Esophagus squamous epithelium (tissue), 5 donors: Measurements from ENCODE around the gene GOLGA2. TPM values are rescaled to one million over a fixed set of nuclear protein-coding genes. Genes with fewer than 3 reads are reported as not detected.

Experiments used
- DNase-seq: peaks from one replicate; lab custom pipeline; 2025; lab: John Stamatoyannopoulos, UW
- H3K27ac ChIP-seq, 4 donors: fragments of 200-600 bp; sonication (generic); one replicate each; pipeline ENCODE4 v1.5.1; 2016 to 2019; ENCODE audit warnings: mild to moderate bottlenecking in 1 of 4
- H3K27me3 ChIP-seq, 4 donors: fragments of 200-600 bp; sonication (generic); 1 replicate in 3 of 4; 2 replicates in 1 of 4; pipeline versions ENCODE4 v1.5.1 to v1.6.0; 2017 to 2021; ENCODE audit warnings: antibody characterized with exemption in 1 of 4
- H3K36me3 ChIP-seq, 3 donors: fragments of 200-600 bp; sonication (generic); one replicate each; pipeline ENCODE4 v1.5.1; 2016 to 2019
- H3K4me1 ChIP-seq, 3 donors: fragments of 200-600 bp; sonication (generic); one replicate each; pipeline ENCODE4 v1.5.1; 2017 to 2019
- H3K4me3 ChIP-seq, 4 donors: fragments of 200-600 bp; sonication (generic); 1 replicate in 3 of 4; 2 replicates in 1 of 4; pipeline ENCODE4 v1.5.1; 2016 to 2019; ENCODE audit warnings: mild to moderate bottlenecking in 2 of 4, moderate library complexity in 1 of 4
- H3K9me3 ChIP-seq, 3 donors: fragments of 200-600 bp; sonication (generic); one replicate each; pipeline ENCODE4 v1.5.1; 2016 to 2019
- POLR2A ChIP-seq, 4 donors: fragments of 450-650 bp; IDR thresholded peaks; one replicate each; pipeline ENCODE4 v1.6.1; 2017; ENCODE audit warnings: antibody characterized with exemption in 4 of 4, mild to moderate bottlenecking in 4 of 4, moderate library complexity in 3 of 4
- whole genome bisulfite sequencing, 2 donors: methylation state at CpG; one replicate each; pipeline ENCODE4 v1.1.5; 2018; 5-methylcytosine and 5-hydroxymethylcytosine counted together
- intact Hi-C: fragments of 100-400 bp; cut with DNase I; formaldehyde crosslinking; loops from one replicate; pipeline ENCODE4 v1.15.0; 2022
- total RNA-seq, 4 donors: library from RNA; depleted of rRNA; stranded (reverse); fragments of >200 nt; gene quantifications; one replicate each; pipeline ENCODE4 v1.1.0, GENCODE V29; 2016
- TF ChIP-seq, protein P1 (sequence below), 6 experiments: fragments of 450-650 bp in 4 of 6; fragments of 200-600 bp in 2 of 6; sonication (generic) in 2 of 6; IDR thresholded peaks; one replicate each; pipeline ENCODE4 v1.5.1; 2016 to 2019; ENCODE audit warnings: antibody characterized with exemption in 6 of 6, mild to moderate bottlenecking in 4 of 6, moderate library complexity in 4 of 6
- donor health status: DM: yes; HTN: yes; CAD: no.

The GOLGA2 gene
- total RNA-seq, 4 donors from 2014 or later: 76.1 to 92.0 (median 89.2) TPM

DNA sequence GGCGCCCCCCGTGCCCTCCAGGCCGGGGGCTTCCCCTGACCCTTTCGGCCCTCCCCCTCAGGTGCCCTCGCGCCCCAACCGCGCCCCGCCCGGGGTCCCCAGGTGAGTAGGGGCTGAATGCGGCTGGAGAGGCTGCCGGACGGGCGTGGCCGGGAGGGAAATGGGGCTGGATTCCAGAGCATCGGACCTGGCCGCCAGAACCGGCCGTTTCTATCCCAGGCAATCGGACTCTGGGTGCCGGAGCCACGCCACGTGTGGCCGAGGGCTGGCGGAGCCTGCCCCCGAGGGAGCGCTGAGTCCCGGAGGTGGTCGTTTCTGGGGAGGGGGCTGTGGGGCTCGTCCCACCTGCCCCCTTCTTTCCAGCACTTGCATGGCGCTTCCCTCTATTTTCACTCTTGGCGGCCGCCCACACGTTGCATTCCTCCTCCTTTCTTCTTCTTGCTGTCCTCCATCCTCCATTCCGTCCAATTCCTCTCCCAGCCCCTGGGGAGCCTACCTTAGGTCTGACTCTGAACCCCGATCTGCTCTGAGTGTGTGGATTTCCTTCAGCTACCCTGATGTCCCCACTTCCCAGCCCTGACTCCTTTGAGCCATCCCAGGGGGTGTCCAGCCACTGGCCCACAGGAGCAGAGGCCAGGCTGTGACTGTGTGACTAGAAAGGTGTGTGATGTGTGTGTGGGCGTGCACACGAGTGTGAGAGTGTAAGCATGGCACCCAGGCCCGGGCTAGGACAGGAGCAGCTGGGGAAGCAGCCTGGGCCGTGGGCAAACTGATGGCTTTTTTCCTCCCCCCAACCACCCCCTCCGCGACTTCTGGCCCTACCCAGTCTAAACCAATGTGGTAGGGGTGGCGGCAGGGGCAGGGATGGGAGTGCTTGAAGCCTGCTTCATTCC, 24.7 kb downstream of the GOLGA2 start:
- Histone ChIP-seq H3K27ac (peak overlapping the region; percentile 18 to 68 (median 48)), H3K9me3 (no peaks in the 10 kb centered on the region), H3K4me1 (peaks cover 11 to 51% (median 14%) of the 10 kb centered on the region in 3 donors), H3K36me3 (peaks cover 0 to 7% (median 0%) of the 10 kb centered on the region in 3 donors), H3K27me3 (no peaks in the 10 kb centered on the region), H3K4me3 (peak overlapping the region; percentile 46 to 67 (median 56))
- intact Hi-C loops: no loop called here
- TF ChIP-seq, protein P1, sequence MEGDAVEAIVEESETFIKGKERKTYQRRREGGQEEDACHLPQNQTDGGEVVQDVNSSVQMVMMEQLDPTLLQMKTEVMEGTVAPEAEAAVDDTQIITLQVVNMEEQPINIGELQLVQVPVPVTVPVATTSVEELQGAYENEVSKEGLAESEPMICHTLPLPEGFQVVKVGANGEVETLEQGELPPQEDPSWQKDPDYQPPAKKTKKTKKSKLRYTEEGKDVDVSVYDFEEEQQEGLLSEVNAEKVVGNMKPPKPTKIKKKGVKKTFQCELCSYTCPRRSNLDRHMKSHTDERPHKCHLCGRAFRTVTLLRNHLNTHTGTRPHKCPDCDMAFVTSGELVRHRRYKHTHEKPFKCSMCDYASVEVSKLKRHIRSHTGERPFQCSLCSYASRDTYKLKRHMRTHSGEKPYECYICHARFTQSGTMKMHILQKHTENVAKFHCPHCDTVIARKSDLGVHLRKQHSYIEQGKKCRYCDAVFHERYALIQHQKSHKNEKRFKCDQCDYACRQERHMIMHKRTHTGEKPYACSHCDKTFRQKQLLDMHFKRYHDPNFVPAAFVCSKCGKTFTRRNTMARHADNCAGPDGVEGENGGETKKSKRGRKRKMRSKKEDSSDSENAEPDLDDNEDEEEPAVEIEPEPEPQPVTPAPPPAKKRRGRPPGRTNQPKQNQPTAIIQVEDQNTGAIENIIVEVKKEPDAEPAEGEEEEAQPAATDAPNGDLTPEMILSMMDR (IDR thresholded peaks at IDR 0.05): no peak
- no peak for TF ChIP-seq POLR2A (IDR thresholded peaks at IDR 0.05)
- DNase-seq: no peak
- 20 to 27% methylated on average over 16 to 18 of the region's 43 CpGs for WGBS, 2 donors

GRCh38 chr9:128249908-128250838, 25.6 kb downstream of the GOLGA2 start:
- peaks cover 19 to 60% (median 22%) of the 10 kb centered on the region in 3 donors for H3K4me1 ChIP-seq

DNA sequence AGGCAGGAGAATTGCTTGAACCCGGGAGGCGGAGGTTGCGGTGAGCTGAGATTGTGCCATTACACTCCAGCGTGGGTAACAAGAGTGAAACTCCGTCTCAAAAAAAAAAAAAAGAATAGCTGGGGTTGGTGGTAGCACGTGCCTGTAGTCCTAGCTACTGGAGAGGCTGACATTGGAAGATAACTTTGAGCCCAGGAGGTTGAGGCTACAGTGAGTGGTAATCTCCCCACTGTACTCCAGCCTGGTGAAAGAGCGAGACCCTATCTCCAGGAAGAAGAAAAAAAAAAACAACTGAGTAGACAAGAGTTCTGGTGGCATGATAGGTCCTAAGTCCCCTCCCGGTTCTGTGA, 26.3 kb downstream of the GOLGA2 start:
- Histone ChIP-seq H3K27me3 (peaks cover 0 to 8% (median 0%) of the 10 kb centered on the region in 4 donors), H3K36me3 (no peaks in the 10 kb centered on the region), H3K4me1 (peaks cover 21 to 66% (median 26%) of the 10 kb centered on the region in 3 donors), H3K27ac (peak overlapping the region in 1 of 4 donors; percentile 68), H3K4me3 (no peak overlapping the region), H3K9me3 (no peaks in the 10 kb centered on the region)
- intact Hi-C loops: no loop called here
- WGBS, 2 donors: 76 to 79% methylated on average over 8 of the region's 8 CpGs
- no peak for DNase-seq
- no peak for TF ChIP-seq POLR2A (IDR thresholded peaks at IDR 0.05)
- TF ChIP-seq, protein P1 (IDR thresholded peaks at IDR 0.05): no peak

More at GRCh38 chr9:128249908-128250838, 25.6 kb downstream of the GOLGA2 start:
- peaks cover 0 to 2% (median 0%) of the 10 kb centered on the region in 4 donors for H3K27me3 ChIP-seq
- peak overlapping the region; percentile 18 to 68 (median 48) for H3K27ac ChIP-seq
- TF ChIP-seq, protein P1 (IDR thresholded peaks at IDR 0.05): no peak
- TF ChIP-seq POLR2A (IDR thresholded peaks at IDR 0.05): no peak
- intact Hi-C loops: no loop called here
- peak; percentile 49 for DNase-seq
- 17 to 40% methylated on average over 15 to 17 of the region's 81 CpGs for WGBS, 2 donors
- H3K36me3 ChIP-seq: no peaks in the 10 kb centered on the region
- H3K4me3 ChIP-seq: peak overlapping the region; percentile 46 to 67 (median 56)
- no peaks in the 10 kb centered on the region for H3K9me3 ChIP-seq

DNA sequence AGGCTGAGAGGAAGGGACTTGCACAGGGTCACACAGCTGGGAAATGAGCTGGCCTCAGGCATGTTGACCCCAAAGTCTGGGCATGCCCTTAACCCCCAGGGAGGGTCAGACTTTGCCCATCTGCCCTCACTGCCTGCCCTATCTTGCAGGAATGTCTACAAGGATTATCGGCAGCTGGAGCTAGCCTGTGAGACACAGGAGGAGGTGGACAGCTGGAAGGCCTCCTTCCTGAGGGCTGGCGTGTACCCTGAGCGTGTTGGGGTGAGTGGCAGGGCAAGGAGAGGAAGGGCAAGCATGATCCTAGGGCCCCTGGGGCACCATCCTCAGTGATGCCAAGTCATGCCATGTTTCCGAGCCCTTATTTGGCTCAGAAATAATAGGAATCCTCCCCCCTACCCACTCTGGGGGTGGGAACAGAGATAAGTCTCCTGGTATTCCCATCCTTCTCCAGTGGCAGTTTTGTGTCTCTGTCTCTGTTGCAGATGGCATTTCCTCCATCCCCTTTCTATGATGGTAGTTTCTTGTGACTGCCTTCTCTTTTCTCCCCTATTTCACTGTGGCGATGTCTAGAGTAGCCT, 28.5 kb downstream of the GOLGA2 start:
- WGBS, 2 donors: 60 to 69% methylated on average over 2 to 5 of the region's 5 CpGs
- H3K9me3 ChIP-seq: no peaks in the 10 kb centered on the region
- intact Hi-C loops: no loop called here
- H3K27me3 ChIP-seq: peaks cover 0 to 25% (median 0%) of the 10 kb centered on the region in 4 donors
- no peak overlapping the region for H3K4me3 ChIP-seq
- TF ChIP-seq POLR2A (IDR thresholded peaks at IDR 0.05): no peak
- TF ChIP-seq, protein P1 (IDR thresholded peaks at IDR 0.05): no peak
- DNase-seq: no peak
- peaks cover 21 to 57% (median 26%) of the 10 kb centered on the region in 3 donors for H3K4me1 ChIP-seq
- no peaks in the 10 kb centered on the region for H3K36me3 ChIP-seq
- no peak overlapping the region for H3K27ac ChIP-seq
